GM23338 (cell line): ENCODE data around the gene COL18A1. TPM values are rescaled to one million over a fixed set of nuclear protein-coding genes. Genes with fewer than 3 reads are reported as not detected.

Experiments
- ATAC-seq: fragments of 200-7000 bp; cut with Tn5 transposase; 3 replicates; pipeline ENCODE4 v1.9.1; 2020
- DNase-seq: peaks from one replicate; pipeline ENCODE4 v3.0.0-alpha.2; 2015; ENCODE audit warnings: low spot score
- H2AFZ ChIP-seq: fragments of 200-600 bp; sonication (generic); 2 replicates; pipeline ENCODE4 v1.8.0; 2016; ENCODE audit warnings: antibody characterized with exemption, mild to moderate bottlenecking, moderate library complexity
- H3F3A ChIP-seq: fragments of 200-600 bp; sonication (generic); replicated peaks from 2 replicates; pipeline ENCODE4 v1.8.0; 2017; ENCODE audit warnings: antibody characterized with exemption, mixed run types, low read depth
- H3K27ac ChIP-seq: fragments of 200-600 bp; sonication (generic); 2 replicates; pipeline ENCODE4 v1.6.1; 2016; ENCODE audit warnings: low read depth
- H3K27me3 ChIP-seq: fragments of 200-600 bp; sonication (generic); 2 replicates; pipeline ENCODE4 v1.8.0; 2016; ENCODE audit warnings: mild to moderate bottlenecking, mixed run types, moderate library complexity; ENCODE audit not compliant: insufficient read depth
- H3K36me3 ChIP-seq: fragments of 200-600 bp; sonication (generic); 2 replicates; pipeline ENCODE4 v1.8.0; 2016; ENCODE audit warnings: mild to moderate bottlenecking; ENCODE audit not compliant: insufficient read depth
- H3K4me1 ChIP-seq: fragments of 200-600 bp; sonication (generic); 2 replicates; pipeline ENCODE4 v1.8.0; 2016; ENCODE audit warnings: mild to moderate bottlenecking, moderate library complexity; ENCODE audit not compliant: insufficient read depth
- H3K4me2 ChIP-seq: fragments of 200-600 bp; sonication (generic); 2 replicates; pipeline ENCODE4 v1.7.1; 2017; ENCODE audit warnings: mixed run types
- H3K4me3 ChIP-seq: fragments of 200-600 bp; sonication (generic); 2 replicates; pipeline ENCODE4 v1.6.1; 2016; ENCODE audit warnings: mixed run types
- H3K79me2 ChIP-seq: fragments of 200-600 bp; sonication (generic); replicated peaks from 2 replicates; pipeline ENCODE4 v1.8.0; 2017; ENCODE audit warnings: mild to moderate bottlenecking; ENCODE audit not compliant: insufficient read depth
- H3K9me2 ChIP-seq: fragments of 200-600 bp; sonication (generic); 2 replicates; pipeline ENCODE4 v1.8.0; 2017; ENCODE audit not compliant: insufficient read depth
- H4K20me1 ChIP-seq: fragments of 200-600 bp; sonication (generic); replicated peaks from 2 replicates; pipeline ENCODE4 v1.8.0; 2017; ENCODE audit warnings: mild to moderate bottlenecking; ENCODE audit not compliant: insufficient read depth
- H3K27ac Mint-ChIP-seq: 2 replicates; pipeline ENCODE4 v1.8.0; 2020; ENCODE audit warnings: inconsistent platforms, mild to moderate bottlenecking, moderate library complexity, mixed read lengths
- H3K27me3 Mint-ChIP-seq: 3 replicates; pipeline ENCODE4 v1.8.0; 2022; ENCODE audit warnings: low read depth, mild to moderate bottlenecking, moderate library complexity, mixed read lengths, inconsistent platforms; ENCODE audit not compliant: insufficient read depth, poor library complexity
- H3K36me3 Mint-ChIP-seq: 3 replicates; pipeline ENCODE4 v1.8.0; 2021; ENCODE audit warnings: low read depth, mild to moderate bottlenecking, inconsistent platforms, moderate library complexity, mixed read lengths
- H3K4me1 Mint-ChIP-seq: 3 replicates; pipeline ENCODE4 v1.8.0; 2020; ENCODE audit warnings: mild to moderate bottlenecking, inconsistent platforms, mixed read lengths
- H3K4me3 Mint-ChIP-seq: 3 replicates; pipeline ENCODE4 v1.8.0; 2021; ENCODE audit warnings: moderate library complexity, mild to moderate bottlenecking, inconsistent platforms, mixed read lengths
- H3K9me3 Mint-ChIP-seq: 3 replicates; pipeline ENCODE4 v1.8.0; 2020; ENCODE audit warnings: moderate library complexity, mild to moderate bottlenecking, inconsistent platforms, mixed read lengths
- CREB1 ChIP-seq: fragments of 250-450 bp; sonication (Bioruptor Pico); IDR thresholded peaks from 2 replicates; pipeline ENCODE4 v1.5.0; 2020; ENCODE audit warnings: low read depth, mild to moderate bottlenecking, moderate library complexity
- ETS1 ChIP-seq: IDR thresholded peaks from 2 replicates; pipeline ENCODE4 v1.6.1; 2016; ENCODE audit warnings: antibody characterized with exemption
- EZH2 ChIP-seq: fragments of 200-600 bp; sonication (generic); IDR thresholded peaks from one replicate; pipeline ENCODE4 v1.8.0; 2017; ENCODE audit warnings: antibody characterized with exemption, mild to moderate bottlenecking, low read depth; ENCODE audit not compliant: unreplicated experiment
- EZH2phosphoT487 ChIP-seq: fragments of 200-600 bp; sonication (generic); IDR thresholded peaks from one replicate; pipeline ENCODE4 v1.8.1; 2018; ENCODE audit warnings: antibody characterized with exemption; ENCODE audit not compliant: unreplicated experiment
- JUNB ChIP-seq: IDR thresholded peaks from one replicate; pipeline ENCODE4 v1.6.1; 2016; ENCODE audit warnings: antibody characterized with exemption; ENCODE audit not compliant: unreplicated experiment
- NANOG ChIP-seq: IDR thresholded peaks from 2 replicates; pipeline ENCODE4 v1.6.1; 2016; ENCODE audit warnings: antibody characterized with exemption, borderline replicate concordance
- STAT1 ChIP-seq: IDR thresholded peaks from one replicate; pipeline ENCODE4 v1.6.1; 2016; ENCODE audit warnings: antibody characterized with exemption; ENCODE audit not compliant: unreplicated experiment
- ZNF331 ChIP-seq: fragments of 250-450 bp; sonication (Bioruptor Pico); IDR thresholded peaks from 2 replicates; pipeline ENCODE4 v1.5.0; 2020; ENCODE audit warnings: low read depth, mild to moderate bottlenecking, moderate library complexity
- ZNF462 ChIP-seq: fragments of 250-450 bp; sonication (Bioruptor Pico); IDR thresholded peaks from 2 replicates; pipeline ENCODE4 v1.5.0; 2020; ENCODE audit warnings: mild to moderate bottlenecking, moderate library complexity
- polyA plus RNA-seq: library from polyadenylated mRNA; unstranded; fragments of >200 nt; fragmentation: Nextera tagmentation; extraction: Ambion mirVana; gene quantifications from 2 replicates; pipeline ENCODE4 v1.2.1, GENCODE V29; 2016
- total RNA-seq: library from RNA; depleted of rRNA; stranded (reverse); fragments of >200 nt; shearing (Covaris generic); gene quantifications from 2 replicates; pipeline ENCODE4 v1.2.3, GENCODE V29; 2014
- TF ChIP-seq, protein P1 (sequence below): IDR thresholded peaks from one replicate; pipeline ENCODE4 v1.6.1; 2018; ENCODE audit warnings: antibody characterized with exemption; ENCODE audit not compliant: unreplicated experiment
- TF ChIP-seq, protein P2 (sequence below), 2 experiments: fragments of 200-600 bp in 1 of 2; sonication (generic) in 1 of 2; conservative IDR thresholded peaks; 2 replicates each; pipeline versions ENCODE4 v1.5.1 to v1.6.1; 2016 to 2017; ENCODE audit warnings: antibody characterized with exemption in 2 of 2, low read depth in 2 of 2, mild to moderate bottlenecking in 2 of 2, moderate library complexity in 1 of 2

Gene COL18A1
- total and polyA plus RNA-seq, 2 experiments from 2014 or later = 38.4 to 430 TPM

DNA sequence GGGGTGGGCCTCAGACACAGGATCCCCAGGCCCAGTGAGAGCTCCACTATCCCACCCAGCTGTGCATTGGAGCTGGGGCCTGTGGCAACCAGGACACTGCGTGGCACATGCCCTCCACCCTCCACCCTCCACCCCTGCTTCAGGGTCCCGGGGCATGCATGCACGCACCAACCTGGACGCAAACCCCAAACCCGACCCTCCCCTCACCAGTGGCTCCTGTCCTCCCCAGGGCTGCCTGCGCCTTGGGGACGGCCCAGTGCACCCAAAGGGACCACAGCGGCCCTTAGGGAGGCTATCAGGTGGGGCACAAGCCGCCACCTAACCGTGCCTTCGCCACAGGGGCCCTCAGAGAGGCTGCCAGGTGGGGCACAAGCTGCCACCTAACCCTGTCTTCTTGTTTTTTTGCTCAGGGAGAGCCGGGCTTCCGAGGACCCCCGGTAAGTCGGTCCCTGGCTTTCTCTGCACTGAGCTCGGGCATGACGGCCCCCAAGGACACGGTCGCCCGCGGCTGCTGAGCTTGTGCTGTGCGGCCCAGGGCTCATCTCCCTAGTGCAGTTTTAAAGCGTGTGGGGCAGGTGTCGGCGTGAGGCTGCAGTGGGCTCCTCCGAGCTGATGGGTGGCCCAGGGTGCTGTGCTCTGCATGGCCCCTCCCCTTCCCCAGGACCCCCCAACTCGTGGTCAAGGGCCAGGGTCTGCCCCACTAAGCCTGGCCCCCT is 89.3 kb downstream of the COL18A1 start:
- Histone ChIP-seq H3K4me2 (no peak overlapping the region), H3K27me3 (no peaks in the 10 kb centered on the region), H3K36me3 (peaks cover 9% of the 10 kb centered on the region; the same call in 1 of the 2 replicates), H3F3A (0 out of 2 replicates have a peak, but pooled peaks cover 5% of the 10 kb centered on the region), H3K27ac (no peak overlapping the region), H4K20me1 (no peaks in the 10 kb centered on the region), H3K4me1 (no peaks in the 10 kb centered on the region), H3K9me2 (no peaks in the 10 kb centered on the region), H3K4me3 (no peak overlapping the region), H2AFZ (no peak overlapping the region), H3K79me2 (no peaks in the 10 kb centered on the region)
- TF ChIP-seq, protein P1, sequence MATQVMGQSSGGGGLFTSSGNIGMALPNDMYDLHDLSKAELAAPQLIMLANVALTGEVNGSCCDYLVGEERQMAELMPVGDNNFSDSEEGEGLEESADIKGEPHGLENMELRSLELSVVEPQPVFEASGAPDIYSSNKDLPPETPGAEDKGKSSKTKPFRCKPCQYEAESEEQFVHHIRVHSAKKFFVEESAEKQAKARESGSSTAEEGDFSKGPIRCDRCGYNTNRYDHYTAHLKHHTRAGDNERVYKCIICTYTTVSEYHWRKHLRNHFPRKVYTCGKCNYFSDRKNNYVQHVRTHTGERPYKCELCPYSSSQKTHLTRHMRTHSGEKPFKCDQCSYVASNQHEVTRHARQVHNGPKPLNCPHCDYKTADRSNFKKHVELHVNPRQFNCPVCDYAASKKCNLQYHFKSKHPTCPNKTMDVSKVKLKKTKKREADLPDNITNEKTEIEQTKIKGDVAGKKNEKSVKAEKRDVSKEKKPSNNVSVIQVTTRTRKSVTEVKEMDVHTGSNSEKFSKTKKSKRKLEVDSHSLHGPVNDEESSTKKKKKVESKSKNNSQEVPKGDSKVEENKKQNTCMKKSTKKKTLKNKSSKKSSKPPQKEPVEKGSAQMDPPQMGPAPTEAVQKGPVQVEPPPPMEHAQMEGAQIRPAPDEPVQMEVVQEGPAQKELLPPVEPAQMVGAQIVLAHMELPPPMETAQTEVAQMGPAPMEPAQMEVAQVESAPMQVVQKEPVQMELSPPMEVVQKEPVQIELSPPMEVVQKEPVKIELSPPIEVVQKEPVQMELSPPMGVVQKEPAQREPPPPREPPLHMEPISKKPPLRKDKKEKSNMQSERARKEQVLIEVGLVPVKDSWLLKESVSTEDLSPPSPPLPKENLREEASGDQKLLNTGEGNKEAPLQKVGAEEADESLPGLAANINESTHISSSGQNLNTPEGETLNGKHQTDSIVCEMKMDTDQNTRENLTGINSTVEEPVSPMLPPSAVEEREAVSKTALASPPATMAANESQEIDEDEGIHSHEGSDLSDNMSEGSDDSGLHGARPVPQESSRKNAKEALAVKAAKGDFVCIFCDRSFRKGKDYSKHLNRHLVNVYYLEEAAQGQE = no peak
- TF ChIP-seq, protein P2, sequence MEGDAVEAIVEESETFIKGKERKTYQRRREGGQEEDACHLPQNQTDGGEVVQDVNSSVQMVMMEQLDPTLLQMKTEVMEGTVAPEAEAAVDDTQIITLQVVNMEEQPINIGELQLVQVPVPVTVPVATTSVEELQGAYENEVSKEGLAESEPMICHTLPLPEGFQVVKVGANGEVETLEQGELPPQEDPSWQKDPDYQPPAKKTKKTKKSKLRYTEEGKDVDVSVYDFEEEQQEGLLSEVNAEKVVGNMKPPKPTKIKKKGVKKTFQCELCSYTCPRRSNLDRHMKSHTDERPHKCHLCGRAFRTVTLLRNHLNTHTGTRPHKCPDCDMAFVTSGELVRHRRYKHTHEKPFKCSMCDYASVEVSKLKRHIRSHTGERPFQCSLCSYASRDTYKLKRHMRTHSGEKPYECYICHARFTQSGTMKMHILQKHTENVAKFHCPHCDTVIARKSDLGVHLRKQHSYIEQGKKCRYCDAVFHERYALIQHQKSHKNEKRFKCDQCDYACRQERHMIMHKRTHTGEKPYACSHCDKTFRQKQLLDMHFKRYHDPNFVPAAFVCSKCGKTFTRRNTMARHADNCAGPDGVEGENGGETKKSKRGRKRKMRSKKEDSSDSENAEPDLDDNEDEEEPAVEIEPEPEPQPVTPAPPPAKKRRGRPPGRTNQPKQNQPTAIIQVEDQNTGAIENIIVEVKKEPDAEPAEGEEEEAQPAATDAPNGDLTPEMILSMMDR (conservative IDR thresholded peaks at IDR 0.05; ENCODE audit: low read depth in 2 of 2) = no peak
- TF ChIP-seq ETS1 (no peak), JUNB (no peak), EZH2phosphoT487 (no peak), STAT1 (no peak), ZNF462 (CRISPR knock-in tag) (no peak), CREB1 (CRISPR knock-in tag) (no peak), EZH2 (no peak), ZNF331 (no peak), NANOG (no peak)
- no peak for DNase-seq
- H3K27ac Mint-ChIP-seq = no peak overlapping the region
- H3K27me3 Mint-ChIP-seq = peaks cover 8% of the 10 kb centered on the region
- H3K4me3 Mint-ChIP-seq = no peak overlapping the region
- H3K36me3 Mint-ChIP-seq = peaks cover 52% of the 10 kb centered on the region
- no peaks in the 10 kb centered on the region for H3K9me3 Mint-ChIP-seq
- no peak for ATAC-seq
- H3K4me1 Mint-ChIP-seq = no peaks in the 10 kb centered on the region; the same call in 2 of the 3 replicates
